ENCODE data around the gene MAFG.

The MAFG gene

GRCh38 chr17:81868674-81869220, 58.8 kb downstream of the MAFG start:
- no peak for DNase-seq (ENCODE audit: low read depth, low spot score)

Data from iPS DF 19.7 (cell line).